Keratinocyte (primary cell): ENCODE measurements around the gene NCBP3. TPM values are rescaled to one million over a fixed set of nuclear protein-coding genes. Genes with fewer than 3 reads are reported as not detected.
A peak's percentile ranks its signal among the peaks of the same experiment; 100 is the strongest.

ENCODE experiments used
- DNase-seq: peaks from one replicate; pipeline ENCODE4 v3.0.0-alpha.2; 2011; ENCODE audit warnings: low read depth, missing footprints, low spot score
- FAIRE-seq: peaks from 2 replicates; lab custom pipeline; 2011; peaks lifted over from hg19 to GRCh38; lab: Jason Lieb, UNC
- H2AFZ ChIP-seq: 2 replicates; pipeline ENCODE4 v1.6.0; 2012; ENCODE audit warnings: low read length, control low read depth, inconsistent platforms; ENCODE audit not compliant: control insufficient read depth
- H3K27ac ChIP-seq: 2 replicates; pipeline ENCODE4 v1.5.1; 2011; ENCODE audit warnings: low read length; ENCODE audit not compliant: control insufficient read depth, insufficient read depth
- H3K27me3 ChIP-seq: 3 replicates; pipeline ENCODE4 v1.6.0; 2011; ENCODE audit warnings: low read length; ENCODE audit not compliant: control insufficient read depth, insufficient read depth; ENCODE audit errors: extremely low read depth
- H3K36me3 ChIP-seq, 2 experiments: 2 replicates in 1 of 2; 3 replicates in 1 of 2; pipeline ENCODE4 v1.5.1; 2011; ENCODE audit warnings: low read length in 2 of 2, mild to moderate bottlenecking in 1 of 2; ENCODE audit not compliant: control insufficient read depth in 2 of 2, insufficient read depth in 2 of 2; ENCODE audit errors: extremely low read depth in 1 of 2
- H3K4me1 ChIP-seq: 3 replicates; pipeline ENCODE4 v1.5.1; 2011; ENCODE audit warnings: low read length; ENCODE audit not compliant: control insufficient read depth, insufficient read depth; ENCODE audit errors: extremely low read depth
- H3K4me2 ChIP-seq: 3 replicates; pipeline ENCODE4 v1.6.0; 2011; ENCODE audit warnings: low read depth, low read length; ENCODE audit not compliant: control insufficient read depth, insufficient read depth; ENCODE audit errors: extremely low read depth
- H3K4me3 ChIP-seq, 3 experiments: fragments of 200-600 bp in 1 of 3; sonication (generic) in 1 of 3; 2 replicates in 2 of 3; 3 replicates in 1 of 3; pipeline ENCODE4 v1.5.1; 2011 to 2016; ENCODE audit warnings: low read length in 3 of 3, mild to moderate bottlenecking in 3 of 3, control low read depth in 2 of 3, inconsistent platforms in 1 of 3, low read depth in 1 of 3, mixed read lengths in 1 of 3, mixed run types in 1 of 3, moderate library complexity in 1 of 3; ENCODE audit not compliant: control insufficient read depth in 2 of 3, insufficient read depth in 2 of 3; ENCODE audit errors: extremely low read depth in 1 of 3
- H3K79me2 ChIP-seq: 2 replicates; pipeline ENCODE4 v1.6.0; 2012; ENCODE audit warnings: low read length; ENCODE audit not compliant: control insufficient read depth, insufficient read depth
- H3K9ac ChIP-seq: 3 replicates; pipeline ENCODE4 v1.6.0; 2011; ENCODE audit warnings: low read length; ENCODE audit not compliant: control insufficient read depth, insufficient read depth; ENCODE audit errors: extremely low read depth
- H3K9me1 ChIP-seq: 3 replicates; pipeline ENCODE4 v1.6.0; 2011; ENCODE audit warnings: low read length; ENCODE audit not compliant: control insufficient read depth, insufficient read depth; ENCODE audit errors: extremely low read depth
- H3K9me3 ChIP-seq: 2 replicates; pipeline ENCODE4 v1.5.1; 2012; ENCODE audit warnings: low read depth, low read length; ENCODE audit not compliant: control insufficient read depth
- H4K20me1 ChIP-seq: 3 replicates; pipeline ENCODE4 v1.6.0; 2011; ENCODE audit warnings: low read length; ENCODE audit not compliant: control insufficient read depth, insufficient read depth; ENCODE audit errors: extremely low read depth
- EZH2 ChIP-seq: IDR thresholded peaks from one replicate; pipeline ENCODE4 v1.6.1; 2012; ENCODE audit warnings: inconsistent platforms, mild to moderate bottlenecking, low read length, moderate library complexity
- dilution Hi-C: fragments of 300-500 bp; cut with MboI; formaldehyde crosslinking; loops from one replicate; pipeline ENCODE4 v1.7.0; 2020; ENCODE audit warnings: low sequenced_read_pairs; ENCODE audit not compliant: extremely low pct_ligation_motif_present
- polyA plus RNA-seq, 5 experiments: library from polyadenylated mRNA; depleted of rRNA in 3 of 5; stranded (reverse) in 3 of 5; stranded (forward) in 1 of 5; unstranded in 1 of 5; fragments of >200 nt; gene quantifications; 1 replicate in 1 of 5; 2 replicates in 3 of 5; 3 replicates in 1 of 5; pipeline versions ENCODE4 v1.2.1 to v1.2.3, GENCODE V29; 2011 to 2012; ENCODE audit warnings: missing spikeins in 2 of 5, low read depth in 1 of 5, low replicate concordance in 1 of 5
- TF ChIP-seq, protein P1 (sequence below), 3 experiments: IDR thresholded peaks in 1 of 3; conservative IDR thresholded peaks in 1 of 3; optimal IDR thresholded peaks in 1 of 3; 2 replicates in 2 of 3; 3 replicates in 1 of 3; pipeline versions ENCODE3 to v1.5.1; 2011; ENCODE audit warnings: low read length in 3 of 3, mild to moderate bottlenecking in 3 of 3, moderate library complexity in 2 of 3, control low read depth in 1 of 3, inconsistent platforms in 1 of 3; ENCODE audit not compliant: insufficient read depth in 2 of 3; ENCODE audit errors: extremely low read depth in 1 of 3

The NCBP3 gene
- polyA plus RNA-seq, 1 donor (not counting 4 experiments of a cell fraction or from before 2014, with no cell fraction given): 22.1 TPM

GRCh38 chr17:3843935-3844516 lies 2.0 kb downstream of the NCBP3 start:
- DNase-seq (no peak), FAIRE-seq (peak; percentile 94)
- H3K9me3 ChIP-seq: no peaks in the 10 kb centered on the region

GRCh38 chr17:3838206-3838605 lies 7.8 kb downstream of the NCBP3 start:
- Histone ChIP-seq H3K9me1 (no peaks in the 10 kb centered on the region), H3K4me1 (no peaks in the 10 kb centered on the region), H3K36me3 (peaks cover 16 to 36% of the 10 kb centered on the region in 2 experiments), H2AFZ (no peak overlapping the region), H3K9me3 (no peaks in the 10 kb centered on the region), H3K4me3 (no peak overlapping the region), H3K27ac (no peak overlapping the region), H4K20me1 (peaks cover 4% of the 10 kb centered on the region), H3K79me2 (peaks cover 56% of the 10 kb centered on the region), H3K27me3 (no peaks in the 10 kb centered on the region), H3K9ac (no peak overlapping the region), H3K4me2 (no peak overlapping the region)
- TF ChIP-seq, protein P1, sequence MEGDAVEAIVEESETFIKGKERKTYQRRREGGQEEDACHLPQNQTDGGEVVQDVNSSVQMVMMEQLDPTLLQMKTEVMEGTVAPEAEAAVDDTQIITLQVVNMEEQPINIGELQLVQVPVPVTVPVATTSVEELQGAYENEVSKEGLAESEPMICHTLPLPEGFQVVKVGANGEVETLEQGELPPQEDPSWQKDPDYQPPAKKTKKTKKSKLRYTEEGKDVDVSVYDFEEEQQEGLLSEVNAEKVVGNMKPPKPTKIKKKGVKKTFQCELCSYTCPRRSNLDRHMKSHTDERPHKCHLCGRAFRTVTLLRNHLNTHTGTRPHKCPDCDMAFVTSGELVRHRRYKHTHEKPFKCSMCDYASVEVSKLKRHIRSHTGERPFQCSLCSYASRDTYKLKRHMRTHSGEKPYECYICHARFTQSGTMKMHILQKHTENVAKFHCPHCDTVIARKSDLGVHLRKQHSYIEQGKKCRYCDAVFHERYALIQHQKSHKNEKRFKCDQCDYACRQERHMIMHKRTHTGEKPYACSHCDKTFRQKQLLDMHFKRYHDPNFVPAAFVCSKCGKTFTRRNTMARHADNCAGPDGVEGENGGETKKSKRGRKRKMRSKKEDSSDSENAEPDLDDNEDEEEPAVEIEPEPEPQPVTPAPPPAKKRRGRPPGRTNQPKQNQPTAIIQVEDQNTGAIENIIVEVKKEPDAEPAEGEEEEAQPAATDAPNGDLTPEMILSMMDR (optimal IDR thresholded peaks at IDR 0.05 in 1 of 3, IDR thresholded peaks at IDR 0.05 in 1 of 3, conservative IDR thresholded peaks at IDR 0.05 in 1 of 3; ENCODE audit: extremely low read depth in 1 of 3, insufficient read depth in 2 of 3, low read length in 3 of 3): no peak
- no peak for TF ChIP-seq EZH2
- dilution Hi-C loops: no loop called here
- FAIRE-seq (peak; percentile 48), DNase-seq (no peak)

More at GRCh38 chr17:3843935-3844516, 2.0 kb downstream of the NCBP3 start:
- Histone ChIP-seq H3K79me2 (peaks cover 58% of the 10 kb centered on the region), H3K4me3 (no peak overlapping the region), H3K27ac (no peak overlapping the region), H3K9me1 (no peaks in the 10 kb centered on the region), H3K9ac (no peak overlapping the region), H3K4me2 (no peak overlapping the region), H3K36me3 (peaks cover 9 to 17% of the 10 kb centered on the region in 2 experiments), H4K20me1 (peaks cover 4% of the 10 kb centered on the region), H2AFZ (no peak overlapping the region), H3K4me1 (peaks cover 9% of the 10 kb centered on the region), H3K27me3 (no peaks in the 10 kb centered on the region)
- dilution Hi-C loops: no loop called here
- TF ChIP-seq, protein P1 (optimal IDR thresholded peaks at IDR 0.05 in 1 of 3, IDR thresholded peaks at IDR 0.05 in 1 of 3, conservative IDR thresholded peaks at IDR 0.05 in 1 of 3; ENCODE audit: extremely low read depth in 1 of 3, insufficient read depth in 2 of 3, low read length in 3 of 3): peak; percentile 83 to 94 (median 89)
- no peak for TF ChIP-seq EZH2
